A549 treated with GW870086 at 1 μM for 4 hours (cell line): Measurements from ENCODE around the gene MRPS17. TPM values are rescaled to one million over a fixed set of nuclear protein-coding genes. Genes with fewer than 3 reads are reported as not detected.

Experiments used
- total RNA-seq: library from RNA; stranded (reverse); fragments of 200-300 nt; extraction: Qiagen RNA extraction; gene quantifications from 5 replicates; pipeline ENCODE4 v1.2.3, GENCODE V29; 2022; ENCODE audit warnings: low read depth

MRPS17 gene
- 24.5 to 34.0 TPM (median 27.6 TPM) in 5 replicates for total RNA-seq

GRCh38 chr7:55951637-55952351, at the start of gene MRPS17:
TSS of gene MRPS17 (plus strand) at chr7:55951877. CDS start at chr7:55953196, 1,319 bp downstream.

GRCh38 chr7:55964261-55965099, 12.8 kb downstream of the MRPS17 start, which contains the start of gene NIPSNAP2:
TSS of gene NIPSNAP2 (plus strand) at chr7:55964585. CDS start at chr7:55964610, 25 bp downstream.

Other genes starting within 250 kb of the MRPS17 start
- not detected in 5 replicates for gene SEPTIN14, start 89.1 kb upstream of the MRPS17 start, total RNA-seq
- 0.71 to 1.1 TPM (median 0.78 TPM) in 5 replicates for gene ZNF713, start 64.4 kb upstream of the MRPS17 start, total RNA-seq
- gene NIPSNAP2, start 12.7 kb downstream of the MRPS17 start, total RNA-seq = 42.8 to 58.6 TPM (median 52.1 TPM) in 5 replicates
- 23.7 to 30.8 TPM (median 27.4 TPM) in 5 replicates for gene PSPH, start 99.6 kb downstream of the MRPS17 start, total RNA-seq
- 256 to 294 TPM (median 279 TPM) in 5 replicates for gene CCT6A, start 99.9 kb downstream of the MRPS17 start, total RNA-seq
- 108 to 112 TPM (median 109 TPM) in 5 replicates for gene SUMF2, start 112.4 kb downstream of the MRPS17 start, total RNA-seq
- gene PHKG1, start 141.1 kb downstream of the MRPS17 start, total RNA-seq = 0.35 to 1.9 TPM (median 0.48 TPM) in 5 replicates
- 632 to 765 TPM (median 688 TPM) in 5 replicates for gene CHCHD2, start 154.6 kb downstream of the MRPS17 start, total RNA-seq
- not detected in 5 replicates for gene NUPR2, start 164.5 kb downstream of the MRPS17 start, total RNA-seq